Measurements from ENCODE around the gene PTK7.

GRCh38 chr6:43205849-43206248 lies 129.7 kb downstream of the PTK7 start:
- TF ChIP-seq MAX (IDR thresholded peaks at IDR 0.05) (no peak), CTCF (IDR thresholded peaks at IDR 0.05 in 2 of 3, conservative IDR thresholded peaks at IDR 0.05 in 1 of 3; ENCODE audit: borderline replicate concordance in 1 of 3, insufficient read depth in 1 of 3, low read depth in 2 of 3, low read length in 2 of 3) (no peak), POLR2A (IDR thresholded peaks at IDR 0.05; ENCODE audit: borderline replicate concordance, extremely low read depth, insufficient read depth, insufficient read length) (no peak), REST (IDR thresholded peaks at IDR 0.05; ENCODE audit: low read depth) (no peak), POLR2AphosphoS5 (IDR thresholded peaks at IDR 0.05; ENCODE audit: low read depth, low read length) (no peak), ZBTB33 (IDR thresholded peaks at IDR 0.05; ENCODE audit: extremely low read depth, insufficient replicate concordance, low read length) (no peak), YY1 (IDR thresholded peaks at IDR 0.05; ENCODE audit: extremely low read depth, insufficient replicate concordance, low read depth, low read length) (no peak), JUND (IDR thresholded peaks at IDR 0.05) (no peak), SP1 (IDR thresholded peaks at IDR 0.05; ENCODE audit: low read depth) (no peak), EZH2 (IDR thresholded peaks at IDR 0.05) (no peak)
